GM19463 (cell line): ENCODE results near the gene CDK5RAP1.
"Not testable (repeated sequence)": the region's sequence is repeated elsewhere in the genome, so short reads cannot be mapped to it uniquely, and the experiment has no call there.

Source experiments
- ATAC-seq: cut with Tn5 transposase; IDR thresholded peaks from one replicate; pipeline ENCODE4 v1.9.1; 2021; ENCODE audit warnings: mild to moderate bottlenecking, moderate library complexity; ENCODE audit not compliant: unreplicated experiment

Gene CDK5RAP1

GRCh38 chr20:33389326-33389725 is 12.0 kb downstream of the CDK5RAP1 start:
- not testable (repeated sequence) for ATAC-seq

- no peak for ATAC-seq
These were observed 13.1 kb downstream of the CDK5RAP1 start for GRCh38 chr20:33388268-33388667.

GRCh38 chr20:33387177-33387576 is 14.1 kb downstream of the CDK5RAP1 start:
- no peak for ATAC-seq

- ATAC-seq = no peak
These were observed 14.6 kb downstream of the CDK5RAP1 start for GRCh38 chr20:33386673-33387072.

- no peak for ATAC-seq
These were observed 24.0 kb downstream of the CDK5RAP1 start for GRCh38 chr20:33377366-33377765.

GRCh38 chr20:33373735-33374605 is 27.3 kb downstream of the CDK5RAP1 start:
- no peak for ATAC-seq

GRCh38 chr20:33372993-33373441 is 28.3 kb downstream of the CDK5RAP1 start:
- ATAC-seq = no peak

- ATAC-seq = no peak
These were observed 31.0 kb downstream of the CDK5RAP1 start for GRCh38 chr20:33370291-33370690.

- ATAC-seq = no peak
These were observed 38.4 kb downstream of the CDK5RAP1 start for GRCh38 chr20:33362898-33363297.

- ATAC-seq = no peak
These were observed 41.7 kb downstream of the CDK5RAP1 start for GRCh38 chr20:33359399-33360261.

GRCh38 chr20:33353013-33353402 is 48.3 kb downstream of the CDK5RAP1 start:
- no peak for ATAC-seq

GRCh38 chr20:33352258-33353012 is 48.9 kb downstream of the CDK5RAP1 start:
- no peak for ATAC-seq

- ATAC-seq = no peak
These were observed 49.6 kb downstream of the CDK5RAP1 start for GRCh38 chr20:33351696-33352095.

GRCh38 chr20:33349493-33349892 is 51.8 kb downstream of the CDK5RAP1 start:
- no peak for ATAC-seq

GRCh38 chr20:33348136-33348937 is 53.0 kb downstream of the CDK5RAP1 start:
- no peak for ATAC-seq

- ATAC-seq = no peak
These were observed 56.0 kb downstream of the CDK5RAP1 start for GRCh38 chr20:33345342-33345741.

GRCh38 chr20:33343521-33343920 is 57.8 kb downstream of the CDK5RAP1 start:
- no peak for ATAC-seq

GRCh38 chr20:33339515-33340058 is 61.7 kb downstream of the CDK5RAP1 start:
- ATAC-seq = no peak

- no peak for ATAC-seq
These were observed 62.7 kb downstream of the CDK5RAP1 start for GRCh38 chr20:33338467-33339258.
